Measurements from ENCODE around the gene ITGA2B. TPM values are rescaled to one million over a fixed set of nuclear protein-coding genes. Genes with fewer than 3 reads are reported as not detected.

Gene ITGA2B
- total RNA-seq, 1 experiment from 2014 or later, result 8.3 TPM

DNA sequence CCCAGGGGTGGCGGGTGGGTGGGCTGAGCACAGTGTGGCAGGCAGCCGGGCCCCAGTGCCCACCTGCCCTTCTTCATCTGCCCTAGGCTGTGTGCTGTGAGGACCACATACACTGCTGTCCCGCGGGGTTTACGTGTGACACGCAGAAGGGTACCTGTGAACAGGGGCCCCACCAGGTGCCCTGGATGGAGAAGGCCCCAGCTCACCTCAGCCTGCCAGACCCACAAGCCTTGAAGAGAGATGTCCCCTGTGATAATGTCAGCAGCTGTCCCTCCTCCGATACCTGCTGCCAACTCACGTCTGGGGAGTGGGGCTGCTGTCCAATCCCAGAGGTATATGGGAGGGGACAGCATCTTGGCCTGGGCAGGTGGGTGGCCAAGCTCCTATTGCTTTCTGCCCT, 38.0 kb downstream of the ITGA2B start:
- H2BK15ac ChIP-seq (ENCODE audit: low read depth, low read length), result no peak overlapping the region
- no peaks in the 10 kb centered on the region for H3K9me3 ChIP-seq (ENCODE audit: control insufficient read depth, low read depth, low read length)
- no peak overlapping the region for H3K27ac ChIP-seq (ENCODE audit: insufficient read length, low read depth, low read length)
- H3K4me1 Mint-ChIP-seq, result peaks cover 0 to 8% of the 10 kb centered on the region in 2 experiments; a peak in 2 of 4 replicates
- H3K27me3 ChIP-seq (ENCODE audit: insufficient read depth, low read length), result no peaks in the 10 kb centered on the region
- no peak overlapping the region for H3T11ph ChIP-seq (ENCODE audit: low read length)
- no peak overlapping the region for H3K23ac ChIP-seq (ENCODE audit: insufficient read length, low read depth, low read length)
- peaks cover 3 to 17% (median 6%) of the 10 kb centered on the region in 3 experiments; a peak in 6 of 7 replicates for H3K36me3 Mint-ChIP-seq (ENCODE audit: insufficient read depth in 1 of 3, low read depth in 3 of 3)
- no CpG with 5 or more reads among the region's 8 CpGs for WGBS (ENCODE audit: extremely low coverage, insufficient read length, low lambda C conversion rate)
- no peak overlapping the region for H3K4me2 ChIP-seq (ENCODE audit: insufficient read depth, insufficient read length, low read length)
- no peak overlapping the region for H3K27ac Mint-ChIP-seq
- no peak overlapping the region for H2BK120ac ChIP-seq (ENCODE audit: low read depth, low read length, poor library complexity, severe bottlenecking)
- H2BK5ac ChIP-seq (ENCODE audit: insufficient read length, low read length), result no peak overlapping the region
- no peak overlapping the region for H3K4me3 Mint-ChIP-seq
- H2BK20ac ChIP-seq (ENCODE audit: low read depth, low read length, poor library complexity, severe bottlenecking), result no peak overlapping the region
- H3K18ac ChIP-seq (ENCODE audit: insufficient read length, low read depth, low read length), result no peak overlapping the region
- no peak overlapping the region for H4K8ac ChIP-seq (replicated peaks; ENCODE audit: insufficient read length, low read depth, low read length)
- H4K20me1 ChIP-seq (ENCODE audit: control insufficient read depth, insufficient read depth, insufficient read length), result no peaks in the 10 kb centered on the region
- H3K79me1 ChIP-seq (ENCODE audit: insufficient read depth, low read depth, low read length, poor library complexity, severe bottlenecking), result no peaks in the 10 kb centered on the region
- H2BK12ac ChIP-seq (ENCODE audit: insufficient read length, low read depth, low read length), result no peak overlapping the region
- TF ChIP-seq, protein P1, sequence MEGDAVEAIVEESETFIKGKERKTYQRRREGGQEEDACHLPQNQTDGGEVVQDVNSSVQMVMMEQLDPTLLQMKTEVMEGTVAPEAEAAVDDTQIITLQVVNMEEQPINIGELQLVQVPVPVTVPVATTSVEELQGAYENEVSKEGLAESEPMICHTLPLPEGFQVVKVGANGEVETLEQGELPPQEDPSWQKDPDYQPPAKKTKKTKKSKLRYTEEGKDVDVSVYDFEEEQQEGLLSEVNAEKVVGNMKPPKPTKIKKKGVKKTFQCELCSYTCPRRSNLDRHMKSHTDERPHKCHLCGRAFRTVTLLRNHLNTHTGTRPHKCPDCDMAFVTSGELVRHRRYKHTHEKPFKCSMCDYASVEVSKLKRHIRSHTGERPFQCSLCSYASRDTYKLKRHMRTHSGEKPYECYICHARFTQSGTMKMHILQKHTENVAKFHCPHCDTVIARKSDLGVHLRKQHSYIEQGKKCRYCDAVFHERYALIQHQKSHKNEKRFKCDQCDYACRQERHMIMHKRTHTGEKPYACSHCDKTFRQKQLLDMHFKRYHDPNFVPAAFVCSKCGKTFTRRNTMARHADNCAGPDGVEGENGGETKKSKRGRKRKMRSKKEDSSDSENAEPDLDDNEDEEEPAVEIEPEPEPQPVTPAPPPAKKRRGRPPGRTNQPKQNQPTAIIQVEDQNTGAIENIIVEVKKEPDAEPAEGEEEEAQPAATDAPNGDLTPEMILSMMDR (conservative IDR thresholded peaks at IDR 0.05), result no peak
- no peaks in the 10 kb centered on the region for H3K79me2 ChIP-seq (ENCODE audit: insufficient read depth, low read length)
- H3K27me3 Mint-ChIP-seq (ENCODE audit: low read depth), result peaks cover 5% of the 10 kb centered on the region; the same call in 1 of the 2 replicates
- no peaks in the 10 kb centered on the region for H3K4me1 ChIP-seq (ENCODE audit: insufficient read depth, low read length)
- no peak overlapping the region for H4K5ac ChIP-seq (ENCODE audit: insufficient read length, low read depth, low read length)
- H2AK5ac ChIP-seq (ENCODE audit: insufficient read length, low read length), result no peak overlapping the region
- no peak overlapping the region for H3K56ac ChIP-seq (ENCODE audit: insufficient read length, low read depth, low read length)
- no peaks in the 10 kb centered on the region; a peak in 1 of 5 replicates for H3K9me3 Mint-ChIP-seq
- peaks cover 3% of the 10 kb centered on the region for H3K23me2 ChIP-seq (ENCODE audit: insufficient read length, low read depth, low read length, poor library complexity, severe bottlenecking)
- H3K4ac ChIP-seq (ENCODE audit: low read depth, low read length), result no peak overlapping the region
- no peak overlapping the region for H3K9ac ChIP-seq (ENCODE audit: extremely low read depth, insufficient read length, low read length)
- H3K14ac ChIP-seq (ENCODE audit: insufficient read depth, low read length), result no peak overlapping the region
- no peak for DNase-seq
- H4K91ac ChIP-seq (ENCODE audit: insufficient read length, low read depth, low read length), result no peak overlapping the region
- no peak overlapping the region for H2AFZ ChIP-seq (ENCODE audit: low read length)

Measured in H9 (cell line).